ENCODE measurements around the gene TEF. TPM values are rescaled to one million over a fixed set of nuclear protein-coding genes. Genes with fewer than 3 reads are reported as not detected.

TEF gene
- total RNA-seq, 4 donors from 2014 or later: 19.5 to 47.8 (median 36.6) TPM

- intact Hi-C loops (cut with DNase I): no loop called here
- Histone ChIP-seq H3K36me3 (no peaks in the 10 kb centered on the region), H3K27me3 (no peaks in the 10 kb centered on the region), H3K27ac (replicated peaks in 1 of 4) (no peak overlapping the region), H3K9me3 (no peaks in the 10 kb centered on the region), H3K4me1 (peaks cover 28 to 33% (median 31%) of the 10 kb centered on the region in 4 donors), H3K4me3 (no peak overlapping the region)
- TF ChIP-seq CTCF (IDR thresholded peaks at IDR 0.05): no peak
- TF ChIP-seq POLR2A (IDR thresholded peaks at IDR 0.05; ENCODE audit: low read depth): no peak
- no peak for TF ChIP-seq POLR2AphosphoS5 (IDR thresholded peaks at IDR 0.05)
- no peak for TF ChIP-seq EP300 (IDR thresholded peaks at IDR 0.05)
- DNase-seq (ENCODE audit: extremely low spot score): no peak
- 97% methylated on average over 5 of the region's 6 CpGs for WGBS
These were observed 17.5 kb upstream of the TEF start for GRCh38 chr22:41364233-41364632.

GRCh38 chr22:41364955-41365354 lies 16.8 kb upstream of the TEF start:
- intact Hi-C loops (cut with DNase I): loop anchor here (5.0 kb wide), 1 partner anchor 63 kb away; the partner anchor contains the start of gene ZC3H7B
- no peak for TF ChIP-seq CTCF (IDR thresholded peaks at IDR 0.05)
- TF ChIP-seq POLR2AphosphoS5 (IDR thresholded peaks at IDR 0.05): no peak
- TF ChIP-seq POLR2A (IDR thresholded peaks at IDR 0.05; ENCODE audit: low read depth): no peak
- no peak for TF ChIP-seq EP300 (IDR thresholded peaks at IDR 0.05)
- WGBS: 61% methylated on average over 8 of the region's 8 CpGs
- Histone ChIP-seq H3K27me3 (no peaks in the 10 kb centered on the region), H3K9me3 (no peaks in the 10 kb centered on the region), H3K4me1 (peaks cover 35 to 39% (median 37%) of the 10 kb centered on the region in 4 donors), H3K27ac (replicated peaks in 1 of 4) (no peak overlapping the region), H3K36me3 (no peaks in the 10 kb centered on the region), H3K4me3 (no peak overlapping the region)
- DNase-seq (ENCODE audit: extremely low spot score): no peak

- no peak overlapping the region for H3K27ac ChIP-seq (replicated peaks in 1 of 4)
- intact Hi-C loops (cut with DNase I): loop anchor here (5.0 kb wide), 1 partner anchor 63 kb away; the partner anchor contains the start of gene ZC3H7B
These were observed 16.3 kb upstream of the TEF start for GRCh38 chr22:41365425-41365824.

GRCh38 chr22:41366323-41367029 lies 15.3 kb upstream of the TEF start:
- Histone ChIP-seq H3K27me3 (no peaks in the 10 kb centered on the region), H3K27ac (replicated peaks in 1 of 4) (peak overlapping the region; percentile 80 to 87 (median 84)), H3K9me3 (no peaks in the 10 kb centered on the region), H3K36me3 (no peaks in the 10 kb centered on the region), H3K4me3 (peak overlapping the region; percentile 56 to 65 (median 63)), H3K4me1 (peaks cover 33 to 54% (median 51%) of the 10 kb centered on the region in 4 donors)
- no peak for DNase-seq (ENCODE audit: extremely low spot score)
- intact Hi-C loops (cut with DNase I): loop anchor here (5.0 kb wide), 1 partner anchor 64 kb away; the partner anchor contains the start of gene ZC3H7B
- TF ChIP-seq POLR2A (IDR thresholded peaks at IDR 0.05; ENCODE audit: low read depth) (no peak), POLR2AphosphoS5 (IDR thresholded peaks at IDR 0.05) (no peak), EP300 (IDR thresholded peaks at IDR 0.05) (no peak), CTCF (IDR thresholded peaks at IDR 0.05) (no peak)
- WGBS: 67% methylated on average over 16 of the region's 17 CpGs

More at GRCh38 chr22:41365425-41365824, 16.3 kb upstream of the TEF start:
- 72% methylated on average over 5 of the region's 5 CpGs for WGBS
- Histone ChIP-seq H3K36me3 (no peaks in the 10 kb centered on the region), H3K9me3 (no peaks in the 10 kb centered on the region), H3K4me1 (peaks cover 33 to 44% (median 41%) of the 10 kb centered on the region in 4 donors), H3K4me3 (no peak overlapping the region), H3K27me3 (no peaks in the 10 kb centered on the region)
- no peak for DNase-seq (ENCODE audit: extremely low spot score)
- no peak for TF ChIP-seq EP300 (IDR thresholded peaks at IDR 0.05)
- no peak for TF ChIP-seq POLR2A (IDR thresholded peaks at IDR 0.05; ENCODE audit: low read depth)
- no peak for TF ChIP-seq POLR2AphosphoS5 (IDR thresholded peaks at IDR 0.05)

- intact Hi-C loops (cut with DNase I): loop anchor here (5.0 kb wide), 1 partner anchor 65 kb away; the partner anchor contains the start of gene ZC3H7B
- Histone ChIP-seq H3K4me3 (peak overlapping the region; percentile 56 to 65 (median 63)), H3K27me3 (no peaks in the 10 kb centered on the region), H3K9me3 (no peaks in the 10 kb centered on the region), H3K36me3 (peaks cover 0 to 6% (median under 1%) of the 10 kb centered on the region in 4 donors), H3K4me1 (peaks cover 33 to 61% (median 57%) of the 10 kb centered on the region in 4 donors), H3K27ac (replicated peaks in 1 of 4) (peak overlapping the region; percentile 80 to 87 (median 84))
- WGBS: 0% methylated on average over 4 of the region's 21 CpGs
- DNase-seq (ENCODE audit: extremely low spot score): peak; percentile 98
- TF ChIP-seq POLR2AphosphoS5 (IDR thresholded peaks at IDR 0.05): peak; percentile 83 to 97
- TF ChIP-seq CTCF (IDR thresholded peaks at IDR 0.05): peak in 1 of 3 experiments; percentile 45
- no peak for TF ChIP-seq POLR2A (IDR thresholded peaks at IDR 0.05; ENCODE audit: low read depth)
- no peak for TF ChIP-seq EP300 (IDR thresholded peaks at IDR 0.05)
These were observed 14.6 kb upstream of the TEF start for GRCh38 chr22:41367039-41367679.

Data from esophagus muscularis mucosa (tissue), 4 donors.